ACC112 (cell line): ENCODE results near the gene MRRF.

ENCODE experiments used
- H2AFZ ChIP-seq: fragments of 200-600 bp; sonication (generic); one replicate; pipeline ENCODE4 v1.6.0; 2017; ENCODE audit warnings: antibody characterized with exemption, low read length; ENCODE audit not compliant: unreplicated experiment
- H3K27ac ChIP-seq: fragments of 200-600 bp; sonication (generic); 2 replicates; pipeline ENCODE4 v1.5.1; 2014; ENCODE audit warnings: low read depth, mild to moderate bottlenecking, antibody characterized with exemption, low read length, moderate library complexity
- H3K27me3 ChIP-seq: fragments of 200-600 bp; sonication (generic); 2 replicates; pipeline ENCODE4 v1.6.1; 2014; ENCODE audit warnings: mild to moderate bottlenecking, antibody characterized with exemption, low read length, moderate library complexity, mixed read lengths; ENCODE audit not compliant: insufficient read depth
- H3K36me3 ChIP-seq: fragments of 200-600 bp; sonication (generic); 2 replicates; pipeline ENCODE4 v1.6.1; 2016; ENCODE audit warnings: mild to moderate bottlenecking, antibody characterized with exemption, low read length, moderate library complexity, mixed read lengths; ENCODE audit not compliant: insufficient read depth
- H3K4me1 ChIP-seq: fragments of 200-600 bp; sonication (generic); one replicate; pipeline ENCODE4 v1.6.1; 2016; ENCODE audit warnings: low read length, mixed read lengths; ENCODE audit not compliant: insufficient read depth, unreplicated experiment, control insufficient read depth
- H3K4me3 ChIP-seq: fragments of 200-600 bp; sonication (generic); 2 replicates; pipeline ENCODE4 v1.5.1; 2014; ENCODE audit warnings: mild to moderate bottlenecking, low read depth, low read length
- H3K79me2 ChIP-seq: fragments of 200-600 bp; sonication (generic); one replicate; pipeline ENCODE4 v1.6.0; 2016; ENCODE audit warnings: low read length; ENCODE audit not compliant: control insufficient read depth, unreplicated experiment, insufficient read depth

MRRF gene

DNA sequence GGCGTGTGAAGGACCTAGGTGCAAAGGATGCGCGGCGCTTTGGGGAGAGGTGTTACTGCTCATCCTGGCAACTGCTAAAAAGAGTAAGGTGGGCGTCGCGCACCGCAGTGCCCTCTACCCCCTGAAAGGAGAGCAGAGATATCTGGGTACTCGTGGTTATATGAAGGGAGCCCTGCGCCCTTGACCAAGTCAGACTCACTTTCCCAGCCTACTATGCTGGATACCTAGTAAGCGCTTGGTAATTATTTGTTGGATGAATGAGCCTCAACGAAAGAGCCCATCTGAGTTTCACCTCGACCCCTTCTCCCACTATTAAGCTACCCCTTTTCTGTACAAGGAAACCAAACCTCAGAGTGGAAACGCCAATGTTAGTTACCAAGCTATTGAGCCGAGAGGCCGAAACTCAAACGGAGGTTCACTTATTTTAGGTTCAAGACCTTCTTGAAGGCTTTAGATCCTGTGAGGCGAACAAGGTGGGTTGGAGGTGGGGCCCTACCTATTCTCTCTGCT, 44.0 kb upstream of the MRRF start:
- no peak overlapping the region for H3K27ac ChIP-seq
- no peaks in the 10 kb centered on the region for H3K79me2 ChIP-seq
- no peak overlapping the region for H2AFZ ChIP-seq
- H3K4me3 ChIP-seq, result no peak overlapping the region
- H3K4me1 ChIP-seq, result peaks cover 14% of the 10 kb centered on the region
- no peaks in the 10 kb centered on the region for H3K36me3 ChIP-seq
- H3K27me3 ChIP-seq, result peaks cover 47% of the 10 kb centered on the region

DNA sequence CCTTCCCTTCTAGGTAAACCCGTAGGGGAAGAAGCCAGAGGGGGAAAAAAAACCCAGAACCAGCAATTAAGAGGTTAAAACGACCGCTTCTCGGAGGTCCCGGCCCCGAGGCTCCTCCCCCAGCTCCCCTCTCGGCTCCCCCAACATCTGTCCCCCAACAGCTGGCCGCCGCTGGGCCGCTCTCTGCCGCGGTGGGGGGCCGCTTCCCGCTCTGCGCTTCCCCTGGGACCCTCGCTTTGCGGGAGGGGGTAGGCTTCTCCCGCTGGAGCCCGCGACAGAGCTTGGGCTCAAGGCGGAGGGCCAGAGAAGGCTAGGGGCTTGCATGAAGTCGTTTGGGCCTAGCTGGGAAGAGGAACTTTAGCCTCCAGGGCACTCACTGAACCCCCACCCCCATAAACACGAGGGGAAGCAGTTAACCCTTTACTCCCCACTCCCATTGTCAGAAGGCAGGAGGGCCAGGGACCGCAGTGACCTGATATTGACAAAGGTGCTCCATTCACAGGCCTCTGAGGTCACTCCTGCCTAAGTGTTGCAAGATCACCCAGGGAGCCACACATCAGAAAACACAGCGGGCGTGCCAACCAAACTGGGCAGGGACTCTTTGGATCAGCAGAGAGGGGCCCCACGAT, 43.4 kb upstream of the MRRF start:
- no peaks in the 10 kb centered on the region for H3K79me2 ChIP-seq
- H3K4me3 ChIP-seq, result no peak overlapping the region
- H3K27ac ChIP-seq, result no peak overlapping the region
- peaks cover 47% of the 10 kb centered on the region for H3K27me3 ChIP-seq
- H2AFZ ChIP-seq, result no peak overlapping the region
- peaks cover 14% of the 10 kb centered on the region for H3K4me1 ChIP-seq
- no peaks in the 10 kb centered on the region for H3K36me3 ChIP-seq

DNA sequence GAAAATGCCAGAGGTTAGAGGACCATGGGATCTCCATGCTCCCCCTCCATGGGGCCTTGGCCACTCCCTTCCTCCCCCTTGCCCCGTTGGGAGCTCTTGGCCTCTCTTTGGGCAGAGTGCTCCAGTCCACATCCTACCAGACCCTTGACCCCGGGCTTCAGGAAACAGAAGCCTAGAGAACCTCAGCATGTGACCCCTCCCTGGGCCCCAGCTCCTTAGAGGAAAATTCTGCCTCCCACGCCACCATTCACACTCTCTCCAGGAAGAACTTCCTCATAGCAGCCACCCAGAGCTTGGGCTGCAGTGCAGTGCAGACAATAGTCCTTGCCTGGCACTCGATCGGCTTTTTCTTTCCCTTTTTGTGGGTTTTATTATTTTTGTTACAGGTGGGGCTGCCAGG, 41.9 kb upstream of the MRRF start:
- Histone ChIP-seq H3K4me3 (no peak overlapping the region), H3K4me1 (peaks cover 17% of the 10 kb centered on the region), H3K36me3 (no peaks in the 10 kb centered on the region), H3K27me3 (peaks cover 62% of the 10 kb centered on the region), H2AFZ (no peak overlapping the region), H3K79me2 (no peaks in the 10 kb centered on the region), H3K27ac (no peak overlapping the region)

DNA sequence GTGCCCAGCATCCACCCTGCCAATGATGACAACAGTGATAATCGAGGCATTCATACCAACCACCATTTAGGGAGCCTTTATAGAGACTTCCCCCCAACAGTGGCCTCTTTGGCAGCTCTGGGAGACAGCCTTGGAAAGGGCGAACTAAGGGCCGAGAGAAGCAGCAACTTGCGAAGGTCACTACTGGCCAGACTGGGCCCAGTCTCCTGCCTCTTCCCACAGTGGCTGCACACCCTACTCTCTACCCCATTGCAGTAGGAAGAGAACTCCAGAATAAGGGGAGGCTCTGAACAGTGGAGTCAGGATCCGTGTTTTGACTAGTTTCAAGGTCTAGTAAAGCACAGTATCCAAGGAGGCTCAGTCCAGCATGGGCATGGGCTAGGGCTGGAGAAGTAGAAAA, 41.2 kb upstream of the MRRF start:
- Histone ChIP-seq H3K79me2 (no peaks in the 10 kb centered on the region), H3K36me3 (no peaks in the 10 kb centered on the region), H3K4me3 (no peak overlapping the region), H2AFZ (no peak overlapping the region), H3K27me3 (peaks cover 63% of the 10 kb centered on the region), H3K4me1 (peaks cover 10% of the 10 kb centered on the region), H3K27ac (no peak overlapping the region)

DNA sequence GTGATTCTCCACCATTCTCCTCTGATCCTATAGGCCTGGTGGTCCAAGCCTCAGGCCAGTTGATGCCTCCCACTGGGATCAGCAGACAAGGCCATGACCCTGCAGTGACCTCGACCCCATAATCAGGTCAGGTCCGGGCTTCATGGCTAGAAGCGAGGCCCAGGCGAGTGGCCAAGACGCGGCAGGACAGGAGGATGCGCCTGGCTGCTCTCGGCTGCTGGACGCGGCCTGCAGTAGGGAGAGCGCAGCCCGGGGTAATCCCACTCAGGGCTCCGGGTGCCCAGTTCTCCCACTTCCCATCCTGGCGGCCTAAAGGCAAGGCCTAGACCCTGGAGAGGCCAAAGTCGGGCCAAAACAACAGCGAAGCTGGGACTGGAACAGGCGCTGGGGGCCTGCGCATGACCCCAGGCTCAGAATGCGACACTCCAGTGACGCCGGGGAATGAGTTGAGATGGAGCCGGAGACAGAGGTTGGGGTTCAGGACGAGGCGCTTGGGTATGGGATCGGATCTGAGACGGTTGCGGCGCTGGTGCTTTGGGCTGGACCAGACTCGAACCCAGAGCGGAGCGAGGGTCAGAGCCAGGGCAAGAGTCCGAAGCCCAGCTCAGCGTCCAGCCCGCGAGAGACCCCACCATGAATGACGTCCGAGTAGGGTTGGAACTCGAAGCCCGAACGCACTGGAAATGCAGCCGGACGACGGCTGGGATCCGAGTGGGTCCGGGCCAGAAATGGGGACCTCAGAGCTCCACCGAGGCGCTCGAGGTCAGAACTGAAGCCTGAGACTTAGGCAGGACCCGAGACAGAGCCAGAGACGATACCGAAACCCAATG, 39.2 kb upstream of the MRRF start:
- Histone ChIP-seq H3K36me3 (no peaks in the 10 kb centered on the region), H3K79me2 (no peaks in the 10 kb centered on the region), H3K27ac (no peak overlapping the region), H2AFZ (no peak overlapping the region), H3K4me3 (no peak overlapping the region), H3K4me1 (peaks cover 3% of the 10 kb centered on the region), H3K27me3 (peaks cover 60% of the 10 kb centered on the region)

DNA sequence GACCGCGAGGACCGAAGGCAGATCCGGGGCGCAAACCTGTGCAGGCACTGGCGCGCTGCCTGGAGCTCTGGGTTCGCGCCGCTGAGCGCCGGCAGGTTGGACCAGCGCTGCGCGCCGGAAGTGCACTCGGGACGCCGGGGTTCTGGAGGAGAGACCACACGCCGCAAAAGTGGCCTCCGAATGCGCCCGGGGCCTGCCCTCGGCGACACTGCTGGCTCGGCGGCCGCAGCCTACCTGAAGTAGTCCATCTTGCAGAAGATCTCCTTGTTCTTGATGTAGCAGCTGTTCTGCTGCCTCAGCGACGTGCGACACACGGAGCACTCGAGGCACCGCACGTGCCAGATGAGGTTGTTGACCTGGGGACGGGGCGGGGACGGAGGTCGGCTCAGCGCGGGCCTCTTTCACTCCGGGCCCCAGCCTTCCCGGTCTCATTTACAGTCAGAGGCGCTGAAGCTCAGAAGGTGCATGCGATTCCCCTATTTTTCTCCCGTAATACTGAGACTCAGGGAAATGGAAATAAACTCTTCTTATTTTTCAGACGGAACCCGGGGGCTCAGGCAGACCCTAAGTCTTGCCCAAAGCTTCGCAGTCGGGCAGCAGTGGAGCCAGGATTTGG, 38.4 kb upstream of the MRRF start:
- Histone ChIP-seq H3K27ac (no peak overlapping the region), H3K27me3 (peaks cover 58% of the 10 kb centered on the region), H3K79me2 (no peaks in the 10 kb centered on the region), H3K36me3 (no peaks in the 10 kb centered on the region), H3K4me3 (no peak overlapping the region), H2AFZ (no peak overlapping the region), H3K4me1 (peaks cover 3% of the 10 kb centered on the region)

DNA sequence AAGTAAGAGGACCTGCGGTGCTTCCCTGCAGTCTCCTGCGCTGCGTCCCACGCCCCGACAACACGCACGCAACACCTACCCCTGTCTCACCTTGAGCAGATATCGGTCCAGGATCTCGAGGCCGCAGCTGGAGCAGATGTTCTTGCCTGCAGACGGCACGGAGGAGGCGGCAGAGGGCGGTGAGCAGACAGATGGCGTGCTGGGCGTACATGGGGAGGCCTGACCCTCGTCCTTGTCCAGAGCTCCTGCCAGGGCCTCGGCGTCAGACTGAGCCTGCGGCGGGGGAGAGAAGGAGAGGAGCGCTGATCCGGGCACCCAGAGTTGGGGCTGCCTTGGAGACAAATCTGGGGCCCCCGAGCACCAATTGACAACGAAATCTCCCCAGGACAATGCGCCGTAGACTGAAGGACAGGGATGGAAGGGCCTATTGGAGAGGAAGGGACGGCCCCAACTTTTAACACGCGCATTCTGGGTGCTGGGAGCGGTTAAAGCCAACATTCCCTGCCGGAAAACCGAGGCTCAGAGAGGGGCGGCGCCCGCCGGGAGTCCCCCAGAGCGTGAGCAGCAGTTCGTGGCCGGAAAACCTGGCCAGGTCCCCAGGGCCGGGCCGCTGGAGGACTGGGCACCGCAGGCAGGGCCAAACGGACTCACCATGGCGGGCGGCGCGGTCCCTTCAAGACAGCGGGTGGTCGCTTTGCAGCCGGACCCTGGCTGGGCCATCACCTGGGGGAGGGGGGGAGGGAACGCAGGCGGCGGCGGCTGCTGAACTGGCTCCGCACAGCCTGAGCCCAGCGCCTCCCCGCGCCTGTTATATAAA, 37.7 kb upstream of the MRRF start:
- Histone ChIP-seq H3K4me1 (peaks cover 3% of the 10 kb centered on the region), H3K27me3 (peaks cover 55% of the 10 kb centered on the region), H3K79me2 (no peaks in the 10 kb centered on the region), H3K36me3 (no peaks in the 10 kb centered on the region), H3K4me3 (no peak overlapping the region), H2AFZ (no peak overlapping the region), H3K27ac (no peak overlapping the region)

DNA sequence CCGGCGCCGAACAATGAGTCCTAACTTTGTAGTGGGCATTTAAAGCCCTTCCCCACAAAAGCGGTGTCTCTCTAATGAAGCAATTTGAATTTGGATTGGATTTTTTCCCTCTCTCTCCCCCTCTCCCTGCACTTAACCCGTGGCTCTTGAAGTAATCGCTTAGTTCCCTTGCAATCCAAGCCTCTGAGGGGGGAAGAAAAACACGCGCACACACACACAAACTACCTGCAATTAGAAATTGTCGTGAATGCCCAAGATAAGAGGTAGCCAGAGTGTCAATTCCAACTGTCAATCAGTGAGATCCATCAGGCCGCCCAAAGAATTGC, 37.1 kb upstream of the MRRF start:
- no peak overlapping the region for H3K27ac ChIP-seq
- H3K4me1 ChIP-seq, result peaks cover 3% of the 10 kb centered on the region
- H3K4me3 ChIP-seq, result no peak overlapping the region
- H3K36me3 ChIP-seq, result no peaks in the 10 kb centered on the region
- H3K27me3 ChIP-seq, result peaks cover 53% of the 10 kb centered on the region
- no peak overlapping the region for H2AFZ ChIP-seq
- H3K79me2 ChIP-seq, result no peaks in the 10 kb centered on the region

DNA sequence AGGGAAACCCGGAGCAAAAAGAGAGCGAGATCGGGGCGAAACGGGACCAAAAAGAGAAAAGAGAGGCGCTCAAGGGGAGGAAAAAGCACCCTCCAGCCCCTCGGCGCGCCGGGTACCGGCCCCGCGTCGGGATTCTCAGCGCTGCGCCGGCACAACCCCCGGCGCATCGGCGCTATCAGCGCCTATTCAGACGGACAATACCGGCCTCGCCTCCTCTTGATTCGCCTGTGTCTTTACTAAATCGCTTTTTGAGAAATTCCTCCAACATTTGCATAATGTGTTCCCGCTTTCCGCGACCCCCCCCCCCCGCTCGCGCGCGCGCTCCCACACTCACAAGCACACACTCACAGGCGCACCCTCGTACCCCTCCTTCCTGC, 36.5 kb upstream of the MRRF start:
- Histone ChIP-seq H3K4me1 (peaks cover 3% of the 10 kb centered on the region), H3K36me3 (no peaks in the 10 kb centered on the region), H3K4me3 (peak overlapping the region; percentile 74), H3K27me3 (peaks cover 53% of the 10 kb centered on the region), H2AFZ (no peak overlapping the region), H3K27ac (no peak overlapping the region), H3K79me2 (no peaks in the 10 kb centered on the region)
